D721Med (cell line): ENCODE measurements around the gene MYOZ3.

Experiments
- DNase-seq: peaks from one replicate; pipeline ENCODE4 v3.0.0; 2011; ENCODE audit warnings: low spot score; ENCODE audit not compliant: insufficient read length
- FAIRE-seq: peaks from 2 replicates; lab custom pipeline; 2011; peaks lifted over from hg19 to GRCh38; lab: Jason Lieb, UNC
- TF ChIP-seq, protein P1 (sequence below): IDR thresholded peaks from 2 replicates; pipeline ENCODE4 v1.5.1; 2012; ENCODE audit warnings: mild to moderate bottlenecking, control low read depth; ENCODE audit not compliant: insufficient read depth; ENCODE audit errors: missing control alignments

MYOZ3 gene

GRCh38 chr5:150649108-150650020 is 11.7 kb upstream of the MYOZ3 start:
- DNase-seq, result no peak
- FAIRE-seq, result no peak
- TF ChIP-seq, protein P1, sequence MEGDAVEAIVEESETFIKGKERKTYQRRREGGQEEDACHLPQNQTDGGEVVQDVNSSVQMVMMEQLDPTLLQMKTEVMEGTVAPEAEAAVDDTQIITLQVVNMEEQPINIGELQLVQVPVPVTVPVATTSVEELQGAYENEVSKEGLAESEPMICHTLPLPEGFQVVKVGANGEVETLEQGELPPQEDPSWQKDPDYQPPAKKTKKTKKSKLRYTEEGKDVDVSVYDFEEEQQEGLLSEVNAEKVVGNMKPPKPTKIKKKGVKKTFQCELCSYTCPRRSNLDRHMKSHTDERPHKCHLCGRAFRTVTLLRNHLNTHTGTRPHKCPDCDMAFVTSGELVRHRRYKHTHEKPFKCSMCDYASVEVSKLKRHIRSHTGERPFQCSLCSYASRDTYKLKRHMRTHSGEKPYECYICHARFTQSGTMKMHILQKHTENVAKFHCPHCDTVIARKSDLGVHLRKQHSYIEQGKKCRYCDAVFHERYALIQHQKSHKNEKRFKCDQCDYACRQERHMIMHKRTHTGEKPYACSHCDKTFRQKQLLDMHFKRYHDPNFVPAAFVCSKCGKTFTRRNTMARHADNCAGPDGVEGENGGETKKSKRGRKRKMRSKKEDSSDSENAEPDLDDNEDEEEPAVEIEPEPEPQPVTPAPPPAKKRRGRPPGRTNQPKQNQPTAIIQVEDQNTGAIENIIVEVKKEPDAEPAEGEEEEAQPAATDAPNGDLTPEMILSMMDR, result no peak

DNA sequence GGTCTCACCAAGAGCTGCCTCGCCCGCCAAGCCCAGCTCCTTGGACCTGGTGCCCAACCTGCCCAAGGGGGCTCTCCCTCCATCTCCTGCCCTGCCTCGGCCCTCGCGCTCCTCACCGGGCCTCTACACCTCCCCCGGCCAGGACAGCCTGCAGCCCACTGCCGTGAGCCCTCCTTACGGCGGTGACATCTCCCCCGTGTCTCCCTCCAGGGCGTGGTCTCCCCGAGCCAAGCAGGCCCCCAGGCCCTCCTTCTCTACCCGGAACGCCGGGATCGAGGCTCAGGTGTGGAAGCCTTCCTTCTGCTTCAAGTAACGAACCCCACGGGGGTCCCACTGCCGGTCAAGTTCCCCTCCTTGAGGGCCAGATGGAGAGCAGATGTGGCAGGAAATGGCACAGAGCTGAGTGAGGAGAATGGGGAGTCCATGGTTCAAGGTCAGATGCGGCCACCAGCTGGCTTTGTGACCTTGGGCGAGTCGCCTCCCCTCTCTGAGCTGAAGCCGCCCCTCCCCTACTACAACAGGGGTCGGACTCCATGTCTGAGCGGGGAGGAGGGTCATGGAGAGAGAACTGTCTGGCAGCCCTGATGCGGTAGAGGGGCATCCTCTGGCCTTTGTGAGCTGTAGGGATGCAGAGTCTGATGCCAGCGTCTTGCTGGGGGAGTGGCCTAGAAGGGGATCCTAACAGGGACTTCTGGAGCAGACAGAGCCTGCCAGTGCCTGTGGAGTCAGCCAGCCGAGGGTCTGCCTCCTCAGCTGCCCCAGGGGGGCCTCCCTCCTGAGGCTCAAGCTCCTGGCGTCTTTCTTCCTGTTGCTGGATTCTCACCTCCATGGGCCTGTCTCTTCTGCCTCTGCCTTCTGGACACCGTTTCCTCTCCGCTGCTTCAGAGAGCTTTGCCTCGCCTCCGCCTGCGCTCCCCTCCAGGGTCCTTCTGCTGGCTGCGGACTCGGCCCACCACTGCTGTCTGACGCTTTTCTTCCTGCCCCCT is 10.7 kb upstream of the MYOZ3 start:
- no peak for DNase-seq
- FAIRE-seq, result no peak
- TF ChIP-seq, protein P1, result no peak

GRCh38 chr5:150651382-150651781 is 9.7 kb upstream of the MYOZ3 start:
- TF ChIP-seq, protein P1, result no peak
- FAIRE-seq (no peak), DNase-seq (no peak)

DNA sequence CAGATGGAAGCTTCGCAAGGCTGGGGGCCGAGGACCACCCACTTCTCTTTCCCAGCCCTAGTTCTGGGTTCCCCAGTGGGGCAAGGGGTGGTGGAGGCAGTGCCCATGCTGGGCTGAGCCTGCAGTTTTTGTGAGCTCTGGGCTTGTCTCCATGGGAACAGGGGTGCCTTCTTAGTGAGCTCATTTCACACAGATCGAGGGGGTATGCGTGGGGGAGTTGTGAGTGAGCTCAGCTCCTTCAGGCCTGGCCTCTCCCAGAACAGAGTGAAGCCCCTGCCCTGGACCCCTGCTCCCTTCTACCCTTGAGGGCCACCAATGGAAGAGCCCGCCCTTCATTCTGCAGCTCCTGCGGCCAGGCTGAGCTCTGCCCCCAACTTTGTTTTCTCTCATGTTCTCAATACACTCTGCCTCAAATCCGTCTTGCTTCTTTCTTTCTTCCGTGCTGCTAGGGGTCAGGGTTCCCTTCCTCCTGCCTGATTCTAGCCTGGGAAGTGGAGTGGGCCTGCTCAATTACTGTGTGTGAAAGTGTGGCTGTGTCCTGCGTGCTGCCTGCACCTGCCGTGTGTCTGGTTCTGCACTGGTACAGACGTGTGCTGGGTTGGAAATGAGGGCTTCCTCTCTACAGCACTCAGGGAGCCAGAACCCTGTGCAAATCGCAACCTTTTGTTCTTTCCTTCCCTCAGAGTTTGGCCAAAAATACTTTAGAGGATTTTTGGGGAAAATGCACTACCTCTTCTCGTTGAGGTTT is 9.0 kb upstream of the MYOZ3 start:
- FAIRE-seq, result no peak
- no peak for DNase-seq
- TF ChIP-seq, protein P1, result no peak

DNA sequence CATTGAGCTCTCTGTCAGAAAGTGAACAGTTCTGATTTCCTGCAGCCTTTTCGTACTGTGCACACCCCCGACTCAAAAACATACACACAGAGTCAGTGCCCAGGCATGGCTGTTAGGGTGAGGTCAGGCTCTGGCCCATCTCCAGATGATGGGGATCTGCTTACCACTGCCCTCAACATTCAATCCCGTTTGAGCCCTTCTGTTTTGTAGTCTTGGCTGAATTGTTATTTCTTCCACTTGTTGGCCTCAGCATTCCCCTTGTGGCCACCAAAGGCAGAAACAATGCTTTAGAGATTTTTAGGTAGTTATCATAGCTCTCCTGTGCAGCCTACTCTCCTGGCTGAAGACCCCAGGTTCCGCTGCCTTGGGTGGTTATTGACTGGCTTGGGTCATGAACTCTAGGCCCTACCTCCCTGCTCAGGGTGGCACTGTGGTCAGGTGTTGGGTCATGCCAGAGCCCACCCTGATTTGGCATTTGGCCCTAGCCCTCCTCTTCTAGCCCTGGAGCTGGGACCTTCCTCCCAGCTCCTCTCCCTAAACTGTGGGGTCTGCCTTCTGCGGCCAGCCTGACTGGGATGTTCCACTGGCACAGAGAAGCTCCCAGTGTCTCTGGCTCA is 7.8 kb upstream of the MYOZ3 start:
- DNase-seq, result no peak
- no peak for FAIRE-seq
- TF ChIP-seq, protein P1, result peak; percentile 7
